Upper lobe of left lung (tissue), 6 donors: ENCODE results near the gene PRLR. TPM values are rescaled to one million over a fixed set of nuclear protein-coding genes. Genes with fewer than 3 reads are reported as not detected.

Experiments used
- ATAC-seq, 2 donors: fragments of 200-7000 bp; cut with Tn5 transposase; one replicate each; pipeline ENCODE4 v1.9.1; 2022; ENCODE audit warnings: mild to moderate bottlenecking in 2 of 2, moderate library complexity in 2 of 2; ENCODE audit not compliant: low FRiP score in 2 of 2
- DNase-seq, 2 donors: peaks; one replicate each; pipeline ENCODE4 v3.0.0-alpha.2; 2019 to 2020
- H3K27ac ChIP-seq, 4 donors: fragments of 200-600 bp; sonication (generic); one replicate each; pipeline ENCODE4 v1.5.1; 2016 to 2019
- H3K27me3 ChIP-seq, 4 donors: fragments of 200-600 bp; sonication (generic); one replicate each; pipeline ENCODE4 v1.5.1; 2017 to 2019
- H3K36me3 ChIP-seq, 4 donors: fragments of 200-600 bp; sonication (generic); one replicate each; pipeline ENCODE4 v1.5.1; 2016 to 2019
- H3K4me1 ChIP-seq, 4 donors: fragments of 200-600 bp; sonication (generic); one replicate each; pipeline ENCODE4 v1.5.1; 2018 to 2019
- H3K4me3 ChIP-seq, 4 donors: fragments of 200-600 bp; sonication (generic); one replicate each; pipeline ENCODE4 v1.5.1; 2017 to 2019; ENCODE audit warnings: mild to moderate bottlenecking in 2 of 4, moderate library complexity in 1 of 4
- H3K9me3 ChIP-seq, 4 donors: fragments of 200-600 bp; sonication (generic); one replicate each; pipeline ENCODE4 v1.5.1; 2018 to 2019
- EP300 ChIP-seq, 4 donors: sonication (generic); formaldehyde crosslinking; IDR thresholded peaks; one replicate each; pipeline ENCODE4 v1.5.1; 2017; ENCODE audit warnings: antibody characterized with exemption in 4 of 4, control low read depth in 2 of 4
- POLR2A ChIP-seq, 4 donors: fragments of 450-650 bp; IDR thresholded peaks; one replicate each; pipeline ENCODE4 v1.5.1; 2016 to 2017; ENCODE audit warnings: antibody characterized with exemption in 4 of 4, mild to moderate bottlenecking in 2 of 4
- POLR2AphosphoS5 ChIP-seq, 2 donors: sonication (generic); formaldehyde crosslinking; IDR thresholded peaks; one replicate each; pipeline ENCODE4 v1.5.1; 2017; ENCODE audit warnings: antibody characterized with exemption in 2 of 2
- WGBS, 2 donors: methylation state at CpG; one replicate each; pipeline ENCODE4 v1.1.5; 2017 to 2018; 5-methylcytosine and 5-hydroxymethylcytosine counted together
- total RNA-seq, 6 donors: library from RNA; depleted of rRNA in 4 of 6; stranded (reverse); fragments of >200 nt in 4 of 6; gene quantifications; one replicate each; pipeline versions ENCODE4 v1.1.0 to v1.2.1, GENCODE V29; 2016 to 2021
- TF ChIP-seq, protein P1 (sequence below), 6 experiments: fragments of 450-650 bp in 4 of 6; fragments of 200-600 bp in 2 of 6; sonication (generic) in 2 of 6; IDR thresholded peaks; one replicate each; pipeline ENCODE4 v1.5.1; 2016 to 2019; ENCODE audit warnings: antibody characterized with exemption in 6 of 6
- donor health status: DM: no; HTN: no; CAD: no; lungs with moderate emphysema.
- donor health status: DM: no; HTN: yes; CAD: no; lungs with severe emphysema.

PRLR gene
- total RNA-seq, 6 donors from 2014 or later, result 0.49 to 3.6 (median 1.8) TPM; not detected in 1

DNA sequence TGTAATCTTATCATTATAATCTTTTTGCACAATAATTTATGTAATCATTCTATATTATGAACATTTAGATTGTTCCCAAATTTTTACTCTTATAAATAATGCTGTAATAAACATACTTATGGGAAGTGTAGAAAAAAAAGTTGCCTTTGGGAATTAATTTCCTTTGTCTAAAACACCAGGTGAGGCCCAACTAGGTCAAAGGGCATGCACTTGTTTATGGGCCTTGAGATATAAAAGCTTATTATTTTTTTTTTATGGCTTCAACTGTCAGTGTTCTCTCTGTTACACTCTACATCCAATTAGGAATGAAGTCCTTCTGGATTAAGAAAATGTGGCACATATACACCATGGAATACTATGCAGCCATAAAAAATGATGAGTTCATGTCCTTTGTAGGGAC is 6.5 kb upstream of the PRLR start:
- ATAC-seq, result no peak
- Histone ChIP-seq H3K4me3 (no peak overlapping the region), H3K36me3 (no peaks in the 10 kb centered on the region), H3K27ac (no peak overlapping the region), H3K9me3 (no peaks in the 10 kb centered on the region), H3K4me1 (no peaks in the 10 kb centered on the region), H3K27me3 (no peaks in the 10 kb centered on the region)
- TF ChIP-seq POLR2AphosphoS5 (IDR thresholded peaks at IDR 0.05) (no peak), POLR2A (IDR thresholded peaks at IDR 0.05) (no peak)
- TF ChIP-seq, protein P1, sequence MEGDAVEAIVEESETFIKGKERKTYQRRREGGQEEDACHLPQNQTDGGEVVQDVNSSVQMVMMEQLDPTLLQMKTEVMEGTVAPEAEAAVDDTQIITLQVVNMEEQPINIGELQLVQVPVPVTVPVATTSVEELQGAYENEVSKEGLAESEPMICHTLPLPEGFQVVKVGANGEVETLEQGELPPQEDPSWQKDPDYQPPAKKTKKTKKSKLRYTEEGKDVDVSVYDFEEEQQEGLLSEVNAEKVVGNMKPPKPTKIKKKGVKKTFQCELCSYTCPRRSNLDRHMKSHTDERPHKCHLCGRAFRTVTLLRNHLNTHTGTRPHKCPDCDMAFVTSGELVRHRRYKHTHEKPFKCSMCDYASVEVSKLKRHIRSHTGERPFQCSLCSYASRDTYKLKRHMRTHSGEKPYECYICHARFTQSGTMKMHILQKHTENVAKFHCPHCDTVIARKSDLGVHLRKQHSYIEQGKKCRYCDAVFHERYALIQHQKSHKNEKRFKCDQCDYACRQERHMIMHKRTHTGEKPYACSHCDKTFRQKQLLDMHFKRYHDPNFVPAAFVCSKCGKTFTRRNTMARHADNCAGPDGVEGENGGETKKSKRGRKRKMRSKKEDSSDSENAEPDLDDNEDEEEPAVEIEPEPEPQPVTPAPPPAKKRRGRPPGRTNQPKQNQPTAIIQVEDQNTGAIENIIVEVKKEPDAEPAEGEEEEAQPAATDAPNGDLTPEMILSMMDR (IDR thresholded peaks at IDR 0.05), result no peak
- no peak for DNase-seq

DNA sequence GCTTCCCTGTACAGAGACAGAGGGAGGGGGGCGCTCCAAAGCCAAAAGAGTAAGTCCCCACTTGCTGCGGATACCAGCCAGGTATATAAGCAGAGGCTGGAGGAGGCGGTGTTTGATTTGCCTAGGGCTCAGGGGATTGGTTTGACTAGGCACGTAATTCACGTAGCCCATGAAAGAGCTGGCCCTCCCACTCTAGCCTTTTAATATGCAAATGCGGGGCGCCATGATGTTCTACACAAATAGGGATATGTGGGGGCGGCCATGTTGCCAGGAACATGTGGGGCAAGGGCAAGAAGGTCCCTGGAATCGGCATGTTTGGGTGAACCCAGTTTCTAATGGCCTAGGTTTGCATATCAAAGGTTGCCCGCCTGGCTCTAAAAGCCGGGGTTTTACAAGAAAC is 3.3 kb upstream of the PRLR start:
- WGBS, 2 donors, result 91 to 95% methylated on average over 11 of the region's 11 CpGs

DNA sequence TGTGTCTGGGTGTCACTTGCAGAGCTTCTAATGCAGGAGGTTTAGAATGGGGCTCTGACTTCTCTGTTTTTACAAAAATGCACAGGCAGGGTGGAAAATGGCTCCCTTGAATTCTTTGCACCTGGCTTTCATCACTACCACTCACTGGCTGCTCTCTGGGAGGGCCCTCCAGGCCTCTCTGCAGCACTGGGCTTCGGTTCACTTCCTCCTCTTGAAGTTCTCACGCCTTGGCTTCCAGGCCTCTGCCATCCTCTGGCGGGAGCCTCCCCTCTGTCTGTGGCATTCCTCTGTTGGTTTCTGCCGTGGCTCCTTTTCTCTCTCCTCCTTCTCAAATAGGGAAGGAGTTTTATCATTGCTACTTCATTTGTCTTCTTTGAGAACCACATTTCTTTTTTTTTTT is 2.8 kb upstream of the PRLR start:
- no peaks in the 10 kb centered on the region for H3K9me3 ChIP-seq
- H3K4me1 ChIP-seq, result peaks cover 13 to 17% (median 14%) of the 10 kb centered on the region in 4 donors
- no peak overlapping the region for H3K27ac ChIP-seq
- TF ChIP-seq EP300 (IDR thresholded peaks at IDR 0.05) (no peak), POLR2AphosphoS5 (IDR thresholded peaks at IDR 0.05) (no peak), POLR2A (IDR thresholded peaks at IDR 0.05) (no peak)
- TF ChIP-seq, protein P1 (IDR thresholded peaks at IDR 0.05), result no peak
- 60 to 68% methylated on average over 4 of the region's 4 CpGs for WGBS, 2 donors
- H3K4me3 ChIP-seq, result no peak overlapping the region
- H3K36me3 ChIP-seq, result no peaks in the 10 kb centered on the region
- ATAC-seq (no peak), DNase-seq (no peak)
- H3K27me3 ChIP-seq, result peaks cover 0 to 9% (median 2%) of the 10 kb centered on the region in 4 donors

More for the DNA sequence above, 3.3 kb upstream of the PRLR start:
- H3K36me3 ChIP-seq, result no peaks in the 10 kb centered on the region
- ATAC-seq (no peak), DNase-seq (no peak)
- H3K27me3 ChIP-seq, result peaks cover 0 to 9% (median 2%) of the 10 kb centered on the region in 4 donors
- no peak overlapping the region for H3K4me3 ChIP-seq
- no peak overlapping the region for H3K27ac ChIP-seq
- H3K9me3 ChIP-seq, result no peaks in the 10 kb centered on the region
- TF ChIP-seq POLR2A (IDR thresholded peaks at IDR 0.05) (no peak), EP300 (IDR thresholded peaks at IDR 0.05) (no peak), POLR2AphosphoS5 (IDR thresholded peaks at IDR 0.05) (no peak)
- TF ChIP-seq, protein P1 (IDR thresholded peaks at IDR 0.05), result no peak
- peaks cover 13 to 17% (median 14%) of the 10 kb centered on the region in 4 donors for H3K4me1 ChIP-seq

DNA sequence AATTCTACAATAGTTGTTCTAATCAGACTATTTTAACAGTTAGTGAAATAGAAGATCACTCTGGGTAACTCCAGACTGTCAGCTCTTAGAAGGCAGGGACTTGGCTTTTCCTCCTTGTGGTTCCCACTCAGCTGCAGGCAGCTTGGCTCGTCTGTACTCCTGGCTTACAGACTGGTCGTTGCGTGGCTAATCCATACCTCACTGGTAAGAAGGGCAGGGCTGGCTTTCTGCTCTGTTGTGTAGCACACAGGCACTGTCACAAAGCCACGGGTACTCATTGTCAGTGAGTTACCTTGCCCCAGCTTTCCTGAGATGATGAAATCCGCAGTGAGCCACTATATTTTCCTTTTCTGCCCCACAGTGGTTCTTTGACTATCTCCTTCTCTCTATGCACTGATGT is 1.8 kb upstream of the PRLR start:
- Histone ChIP-seq H3K4me3 (no peak overlapping the region), H3K36me3 (no peaks in the 10 kb centered on the region), H3K4me1 (peaks cover 13 to 17% (median 14%) of the 10 kb centered on the region in 4 donors), H3K27ac (no peak overlapping the region), H3K9me3 (no peaks in the 10 kb centered on the region), H3K27me3 (peaks cover 0 to 9% (median 2%) of the 10 kb centered on the region in 4 donors)
- DNase-seq (no peak), ATAC-seq (no peak)
- TF ChIP-seq, protein P1 (IDR thresholded peaks at IDR 0.05), result no peak
- no peak for TF ChIP-seq EP300 (IDR thresholded peaks at IDR 0.05)
- TF ChIP-seq POLR2AphosphoS5 (IDR thresholded peaks at IDR 0.05), result no peak
- no peak for TF ChIP-seq POLR2A (IDR thresholded peaks at IDR 0.05)
- 83 to 91% methylated on average over 5 of the region's 5 CpGs for WGBS, 2 donors
